Measurements from ENCODE around the gene SETD2.

DNA sequence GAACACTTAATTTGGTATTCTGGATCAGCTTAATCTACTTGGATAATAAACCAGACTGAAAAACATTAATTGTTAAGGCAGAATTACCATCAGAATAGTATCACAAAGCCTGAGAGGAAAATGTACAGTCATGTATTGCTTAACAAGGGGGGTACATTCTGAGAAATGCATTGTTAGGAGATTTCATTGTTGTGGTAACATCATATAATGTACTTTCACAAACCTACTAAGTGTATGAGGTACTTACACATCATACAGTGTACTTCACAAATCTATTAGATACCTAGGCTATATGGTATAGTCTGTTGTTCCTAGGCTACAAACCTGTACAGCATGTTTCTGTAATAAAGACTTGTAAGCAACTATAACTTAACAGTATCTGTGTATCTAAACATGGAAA lies 116.2 kb downstream of the SETD2 start:
- TF ChIP-seq POLR2A (IDR thresholded peaks at IDR 0.05; ENCODE audit: extremely low read depth, insufficient read length) (no peak), CTCF (IDR thresholded peaks at IDR 0.05; ENCODE audit: low read depth, low read length) (no peak), MYC (IDR thresholded peaks at IDR 0.05; ENCODE audit: low read depth, low read length) (no peak)

All from NB4 (cell line).